Measurements from ENCODE around the gene SCUBE2.
"Not testable (repeated sequence)": the region's sequence is repeated elsewhere in the genome, so short reads cannot be mapped to it uniquely, and the experiment has no call there.

The SCUBE2 gene

GRCh38 chr11:8983552-8983951 is 107.8 kb downstream of the SCUBE2 start:
- intact Hi-C loops (cut with DNase I) = no loop called here
- DNase-seq = no peak

- intact Hi-C loops (cut with DNase I) = no loop called here
Measured at GRCh38 chr11:8980485-8980884, 110.9 kb downstream of the SCUBE2 start.

GRCh38 chr11:8979365-8979764 is 112.0 kb downstream of the SCUBE2 start:
- DNase-seq; intact Hi-C loops (cut with DNase I): not testable (repeated sequence)

More at GRCh38 chr11:8980485-8980884, 110.9 kb downstream of the SCUBE2 start:
- DNase-seq = no peak

- DNase-seq = no peak
- intact Hi-C loops (cut with DNase I) = no loop called here
Measured at GRCh38 chr11:8973121-8973520, 118.3 kb downstream of the SCUBE2 start.

GRCh38 chr11:8971924-8972316 is 119.5 kb downstream of the SCUBE2 start:
- no peak for DNase-seq

GRCh38 chr11:8971196-8971923 is 120.0 kb downstream of the SCUBE2 start:
- intact Hi-C loops (cut with DNase I) = no loop called here
- DNase-seq = no peak

More at GRCh38 chr11:8971924-8972316, 119.5 kb downstream of the SCUBE2 start:
- intact Hi-C loops (cut with DNase I) = no loop called here
